Gastroesophageal sphincter (tissue), 3 donors: ENCODE results near the gene LIPC.

Experiments used
- POLR2A ChIP-seq, 2 donors: fragments of 450-650 bp; IDR thresholded peaks; one replicate each; pipeline ENCODE4 v1.6.1; 2017; ENCODE audit warnings: antibody characterized with exemption in 2 of 2, mild to moderate bottlenecking in 2 of 2, moderate library complexity in 1 of 2
- TF ChIP-seq, protein P1 (sequence below), 4 experiments: fragments of 200-600 bp in 2 of 4; fragments of 450-650 bp in 2 of 4; sonication (generic) in 1 of 4; IDR thresholded peaks; one replicate each; pipeline ENCODE4 v1.5.1; 2017 to 2019; ENCODE audit warnings: antibody characterized with exemption in 4 of 4, mild to moderate bottlenecking in 2 of 4, moderate library complexity in 2 of 4

DNA sequence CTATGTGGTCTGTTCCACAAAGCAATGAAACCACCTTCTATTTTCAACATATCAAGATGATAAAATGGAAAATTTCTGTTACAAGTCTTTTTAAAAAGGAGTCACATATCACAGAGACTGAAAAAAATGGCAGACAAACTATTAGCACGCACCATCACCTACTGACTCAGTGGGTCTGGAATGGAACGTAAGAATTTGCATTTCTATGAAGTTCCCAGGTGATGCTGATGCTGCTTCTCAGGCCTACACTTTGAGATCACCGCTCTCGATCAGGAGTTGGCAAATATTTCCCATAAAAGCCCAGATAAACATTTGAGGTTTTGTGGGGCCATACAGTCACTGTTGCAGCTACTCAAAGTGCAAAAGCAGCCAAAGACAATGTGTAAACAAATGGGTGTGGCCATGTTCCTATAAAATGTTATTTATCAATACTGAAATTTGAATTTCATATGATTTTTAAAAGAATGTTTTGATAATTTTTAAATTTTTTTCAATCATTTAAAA is 174.8 kb downstream of the LIPC start:
- TF ChIP-seq POLR2A (IDR thresholded peaks at IDR 0.05) = no peak
- TF ChIP-seq, protein P1, sequence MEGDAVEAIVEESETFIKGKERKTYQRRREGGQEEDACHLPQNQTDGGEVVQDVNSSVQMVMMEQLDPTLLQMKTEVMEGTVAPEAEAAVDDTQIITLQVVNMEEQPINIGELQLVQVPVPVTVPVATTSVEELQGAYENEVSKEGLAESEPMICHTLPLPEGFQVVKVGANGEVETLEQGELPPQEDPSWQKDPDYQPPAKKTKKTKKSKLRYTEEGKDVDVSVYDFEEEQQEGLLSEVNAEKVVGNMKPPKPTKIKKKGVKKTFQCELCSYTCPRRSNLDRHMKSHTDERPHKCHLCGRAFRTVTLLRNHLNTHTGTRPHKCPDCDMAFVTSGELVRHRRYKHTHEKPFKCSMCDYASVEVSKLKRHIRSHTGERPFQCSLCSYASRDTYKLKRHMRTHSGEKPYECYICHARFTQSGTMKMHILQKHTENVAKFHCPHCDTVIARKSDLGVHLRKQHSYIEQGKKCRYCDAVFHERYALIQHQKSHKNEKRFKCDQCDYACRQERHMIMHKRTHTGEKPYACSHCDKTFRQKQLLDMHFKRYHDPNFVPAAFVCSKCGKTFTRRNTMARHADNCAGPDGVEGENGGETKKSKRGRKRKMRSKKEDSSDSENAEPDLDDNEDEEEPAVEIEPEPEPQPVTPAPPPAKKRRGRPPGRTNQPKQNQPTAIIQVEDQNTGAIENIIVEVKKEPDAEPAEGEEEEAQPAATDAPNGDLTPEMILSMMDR (IDR thresholded peaks at IDR 0.05) = no peak
